Psoas muscle (tissue), 8 donors: ENCODE results near the gene FFAR3. TPM values are rescaled to one million over a fixed set of nuclear protein-coding genes. Genes with fewer than 3 reads are reported as not detected.
A peak's percentile ranks its signal among the peaks of the same experiment; 100 is the strongest.

Experiments
- ATAC-seq, 4 donors: fragments of 200-7000 bp; cut with Tn5 transposase; one replicate each; pipeline ENCODE4 v1.9.1; 2020; ENCODE audit warnings: moderate library complexity in 3 of 4, mild to moderate bottlenecking in 2 of 4
- DNase-seq, 2 donors: peaks; one replicate each; pipeline ENCODE4 v3.0.0-alpha.2; 2020
- H3K27ac ChIP-seq: fragments of 200-600 bp; one replicate; pipeline ENCODE4 v1.8.0; 2022
- H3K27me3 ChIP-seq, 3 donors: fragments of 200-600 bp in 1 of 3; one replicate each; pipeline versions ENCODE4 v1.6.1 to v1.8.0; 2013 to 2022; ENCODE audit warnings: low read length in 2 of 3, mild to moderate bottlenecking in 2 of 3, moderate library complexity in 1 of 3; ENCODE audit not compliant: insufficient read depth in 3 of 3
- H3K36me3 ChIP-seq, 2 donors: fragments of 200-600 bp in 1 of 2; one replicate each; pipeline versions ENCODE4 v1.6.1 to v1.8.0; 2013 to 2022; ENCODE audit warnings: low read depth in 1 of 2, mild to moderate bottlenecking in 1 of 2, moderate library complexity in 1 of 2; ENCODE audit not compliant: insufficient read depth in 1 of 2
- H3K4me1 ChIP-seq: fragments of 200-600 bp; one replicate; pipeline ENCODE4 v1.8.0; 2022
- H3K4me3 ChIP-seq: fragments of 200-600 bp; one replicate; pipeline ENCODE4 v1.8.0; 2022; ENCODE audit warnings: mild to moderate bottlenecking
- H3K9me3 ChIP-seq: fragments of 200-600 bp; one replicate; pipeline ENCODE4 v1.8.0; 2022
- WGBS, 3 donors: extraction: QIAGEN DNeasy Blood & Tissue Kit; methylation state at CpG; one replicate each; pipeline versions ENCODE4 v1.1.6 to v1.1.7; 2013; 5-methylcytosine and 5-hydroxymethylcytosine counted together
- intact Hi-C, 2 donors: fragments of 100-400 bp; cut with DNase I; formaldehyde crosslinking; loops; one replicate each; pipeline versions ENCODE4 v1.11.0 to v1.14.2; 2022
- polyA plus RNA-seq, 3 donors: library from polyadenylated mRNA; stranded (reverse); fragments of 200-250 nt; gene quantifications; one replicate each; pipeline ENCODE4 v1.2.3, GENCODE V29; 2013
- total RNA-seq, 4 donors: library from RNA; stranded (reverse); fragmentation: NEBNext Ultra II Directional in 2 of 4; extraction: Animal tissue kit (Norgen Biotek cat#: 25700) in 2 of 4; gene quantifications; one replicate each; pipeline versions ENCODE4 v1.2.1 to v1.2.4, GENCODE V29; 2021 to 2023
- TF ChIP-seq, protein P1 (sequence below): fragments of 200-600 bp; IDR thresholded peaks from one replicate; pipeline ENCODE4 v1.8.0; 2022; ENCODE audit warnings: antibody characterized with exemption
- donor health status: healthy with polysubstance abuse.
- donor health status: DM: no; HTN: no; CAD: no; lungs with moderate emphysema.
- donor health status: Bipolar disorder and iron deficiency.
- donor health status: healthy.
- donor health status: DM: yes; HTN: yes; CAD: no.
- donor health status: DM: no; HTN: no; CAD: no.
- donor health status: DM: no; HTN: no; CAD: no.
- donor health status: DM: yes; HTN: yes; CAD: no.

The FFAR3 gene
- total and polyA plus RNA-seq, 7 donors, result 0.04 to 0.22 (median 0.17) TPM; not detected in 4

GRCh38 chr19:35310811-35311465 is 47.3 kb upstream of the FFAR3 start:
- DNase-seq (no peak), ATAC-seq (no peak)

GRCh38 chr19:35311901-35312665 is 46.2 kb upstream of the FFAR3 start:
- Histone ChIP-seq H3K27me3 (peaks cover 0 to 17% (median 11%) of the 10 kb centered on the region in 3 donors), H3K36me3 (no peaks in the 10 kb centered on the region), H3K4me1 (no peaks in the 10 kb centered on the region), H3K4me3 (no peak overlapping the region), H3K27ac (no peak overlapping the region), H3K9me3 (no peaks in the 10 kb centered on the region)
- DNase-seq, result no peak
- intact Hi-C loops, result no loop called here
- TF ChIP-seq, protein P1, sequence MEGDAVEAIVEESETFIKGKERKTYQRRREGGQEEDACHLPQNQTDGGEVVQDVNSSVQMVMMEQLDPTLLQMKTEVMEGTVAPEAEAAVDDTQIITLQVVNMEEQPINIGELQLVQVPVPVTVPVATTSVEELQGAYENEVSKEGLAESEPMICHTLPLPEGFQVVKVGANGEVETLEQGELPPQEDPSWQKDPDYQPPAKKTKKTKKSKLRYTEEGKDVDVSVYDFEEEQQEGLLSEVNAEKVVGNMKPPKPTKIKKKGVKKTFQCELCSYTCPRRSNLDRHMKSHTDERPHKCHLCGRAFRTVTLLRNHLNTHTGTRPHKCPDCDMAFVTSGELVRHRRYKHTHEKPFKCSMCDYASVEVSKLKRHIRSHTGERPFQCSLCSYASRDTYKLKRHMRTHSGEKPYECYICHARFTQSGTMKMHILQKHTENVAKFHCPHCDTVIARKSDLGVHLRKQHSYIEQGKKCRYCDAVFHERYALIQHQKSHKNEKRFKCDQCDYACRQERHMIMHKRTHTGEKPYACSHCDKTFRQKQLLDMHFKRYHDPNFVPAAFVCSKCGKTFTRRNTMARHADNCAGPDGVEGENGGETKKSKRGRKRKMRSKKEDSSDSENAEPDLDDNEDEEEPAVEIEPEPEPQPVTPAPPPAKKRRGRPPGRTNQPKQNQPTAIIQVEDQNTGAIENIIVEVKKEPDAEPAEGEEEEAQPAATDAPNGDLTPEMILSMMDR, result no peak
- WGBS, 3 donors, result 84 to 88% (median 86%) methylated on average over 20 to 21 of the region's 21 CpGs
- no peak for ATAC-seq

More at GRCh38 chr19:35310811-35311465, 47.3 kb upstream of the FFAR3 start:
- intact Hi-C loops, result no loop called here
- H3K36me3 ChIP-seq, result no peaks in the 10 kb centered on the region
- no peak overlapping the region for H3K4me3 ChIP-seq
- no peaks in the 10 kb centered on the region for H3K4me1 ChIP-seq
- peaks cover 0 to 15% (median 9%) of the 10 kb centered on the region in 3 donors for H3K27me3 ChIP-seq
- H3K27ac ChIP-seq, result no peak overlapping the region
- H3K9me3 ChIP-seq, result no peaks in the 10 kb centered on the region
- 87 to 88% (median 88%) methylated on average over 10 of the region's 10 CpGs for WGBS, 3 donors
- TF ChIP-seq, protein P1, result no peak

DNA sequence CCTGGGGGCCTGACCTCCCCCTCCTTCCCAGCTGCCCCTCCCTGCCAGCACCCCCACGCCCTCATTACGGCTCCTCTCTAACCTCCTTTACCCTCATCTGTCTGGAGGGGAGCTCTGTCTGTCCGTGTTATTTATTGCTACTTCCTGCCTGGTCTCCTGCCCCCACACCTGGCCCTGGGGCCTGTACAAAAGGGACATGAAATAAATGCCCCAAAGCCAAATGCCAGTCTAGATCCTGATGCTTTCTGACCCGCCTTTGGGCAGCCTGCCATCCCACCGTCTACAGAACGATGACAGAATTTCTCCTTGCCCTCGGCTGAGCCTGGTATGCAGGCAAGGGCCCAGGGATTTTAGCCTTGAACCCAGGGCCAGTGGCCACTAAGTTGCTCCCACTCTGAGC is 44.7 kb upstream of the FFAR3 start:
- Histone ChIP-seq H3K36me3 (no peaks in the 10 kb centered on the region), H3K4me3 (no peak overlapping the region), H3K27me3 (peaks cover 0 to 17% (median 8%) of the 10 kb centered on the region in 3 donors), H3K9me3 (no peaks in the 10 kb centered on the region), H3K27ac (no peak overlapping the region), H3K4me1 (no peaks in the 10 kb centered on the region)
- 18 to 25% (median 24%) methylated on average over 5 to 7 of the region's 7 CpGs for WGBS, 3 donors
- intact Hi-C loops, result no loop called here
- TF ChIP-seq, protein P1, result no peak
- ATAC-seq (no peak), DNase-seq (peak in 1 of 2 donors; percentile 39)

- intact Hi-C loops, result no loop called here
- no peak overlapping the region for H3K27ac ChIP-seq
- no peaks in the 10 kb centered on the region for H3K4me1 ChIP-seq
- H3K36me3 ChIP-seq, result no peaks in the 10 kb centered on the region
- 75 to 82% (median 78%) methylated on average over 8 of the region's 8 CpGs for WGBS, 3 donors
- no peak for ATAC-seq
- peak in 1 of 2 donors; percentile 12 for DNase-seq
- no peaks in the 10 kb centered on the region for H3K9me3 ChIP-seq
- H3K4me3 ChIP-seq, result no peak overlapping the region
- TF ChIP-seq, protein P1, result no peak
- H3K27me3 ChIP-seq, result peaks cover 0 to 13% (median 8%) of the 10 kb centered on the region in 3 donors
These were observed 44.2 kb upstream of the FFAR3 start for GRCh38 chr19:35314031-35314430.
